BJ (cell line): ENCODE results near the gene CMTR1. TPM values are rescaled to one million over a fixed set of nuclear protein-coding genes. Genes with fewer than 3 reads are reported as not detected.

Experiments used
- CTCF ChIA-PET: fragments of 350-600 bp; formaldehyde crosslinking; extraction: SDS; loops from one replicate; lab custom pipeline; 2021; ENCODE audit warnings: antibody characterized with exemption, inconsistent platforms; lab: Yijun Ruan, JAX
- POLR2A ChIA-PET: fragments of 300-600 bp; sonication (Branson Sonifier 250); formaldehyde crosslinking; extraction: SDS; loops from one replicate; lab custom pipeline; 2021; ENCODE audit warnings: antibody characterized with exemption; lab: Charles Lee
- DNase-seq: peaks from one replicate; pipeline ENCODE4 v3.0.0-alpha.2; 2011; ENCODE audit warnings: low read depth
- H3K27me3 ChIP-seq: 2 replicates; pipeline ENCODE4 v1.6.0; 2011; ENCODE audit warnings: low read length; ENCODE audit not compliant: control insufficient read depth, insufficient read depth
- H3K36me3 ChIP-seq: 2 replicates; pipeline ENCODE4 v1.5.1; 2011; ENCODE audit warnings: low read length; ENCODE audit not compliant: control insufficient read depth, insufficient read depth
- H3K4me3 ChIP-seq: 2 replicates; pipeline ENCODE4 v1.5.1; 2011; ENCODE audit warnings: low read depth, mild to moderate bottlenecking, control low read depth, low read length
- polyA plus RNA-seq: library from polyadenylated mRNA; depleted of rRNA; stranded (reverse); fragments of >200 nt; gene quantifications from 2 replicates; pipeline ENCODE4 v1.2.3, GENCODE V29; 2011
- TF ChIP-seq, protein P1 (sequence below): IDR thresholded peaks from 2 replicates; pipeline ENCODE4 v1.5.1; 2011; ENCODE audit warnings: low read depth, mild to moderate bottlenecking, control low read depth, inconsistent platforms, low read length, moderate library complexity; ENCODE audit not compliant: insufficient read depth

Gene CMTR1
- polyA plus RNA-seq, 1 experiment, result 25.2 TPM

DNA sequence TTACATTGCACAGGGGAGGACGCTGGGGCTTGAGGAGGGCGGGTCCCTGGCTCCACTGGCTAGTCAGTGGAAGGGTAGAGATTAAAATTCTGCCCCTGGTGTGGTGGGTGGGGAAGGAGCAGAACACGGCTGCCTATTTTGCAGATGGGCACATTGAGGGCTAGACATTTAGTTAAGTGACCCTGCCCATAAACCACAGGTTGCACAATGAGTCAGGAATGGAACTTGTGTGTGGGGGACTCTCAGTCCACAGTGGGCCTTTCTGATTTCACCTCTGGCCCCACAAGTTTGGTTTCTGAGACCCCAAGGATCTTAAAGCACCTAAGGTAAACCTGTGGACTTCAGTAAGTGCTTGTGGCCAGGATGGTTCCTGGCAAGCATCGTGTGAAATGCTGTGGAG, 88.7 kb downstream of the CMTR1 start:
- TF ChIP-seq, protein P1, sequence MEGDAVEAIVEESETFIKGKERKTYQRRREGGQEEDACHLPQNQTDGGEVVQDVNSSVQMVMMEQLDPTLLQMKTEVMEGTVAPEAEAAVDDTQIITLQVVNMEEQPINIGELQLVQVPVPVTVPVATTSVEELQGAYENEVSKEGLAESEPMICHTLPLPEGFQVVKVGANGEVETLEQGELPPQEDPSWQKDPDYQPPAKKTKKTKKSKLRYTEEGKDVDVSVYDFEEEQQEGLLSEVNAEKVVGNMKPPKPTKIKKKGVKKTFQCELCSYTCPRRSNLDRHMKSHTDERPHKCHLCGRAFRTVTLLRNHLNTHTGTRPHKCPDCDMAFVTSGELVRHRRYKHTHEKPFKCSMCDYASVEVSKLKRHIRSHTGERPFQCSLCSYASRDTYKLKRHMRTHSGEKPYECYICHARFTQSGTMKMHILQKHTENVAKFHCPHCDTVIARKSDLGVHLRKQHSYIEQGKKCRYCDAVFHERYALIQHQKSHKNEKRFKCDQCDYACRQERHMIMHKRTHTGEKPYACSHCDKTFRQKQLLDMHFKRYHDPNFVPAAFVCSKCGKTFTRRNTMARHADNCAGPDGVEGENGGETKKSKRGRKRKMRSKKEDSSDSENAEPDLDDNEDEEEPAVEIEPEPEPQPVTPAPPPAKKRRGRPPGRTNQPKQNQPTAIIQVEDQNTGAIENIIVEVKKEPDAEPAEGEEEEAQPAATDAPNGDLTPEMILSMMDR, result no peak
- ChIA-PET POLR2A (no interaction called here), CTCF (interaction anchor here (1.2 kb wide), 1 partner anchor 11 kb away, joined by 4 read pairs; no protein-coding TSS in a partner anchor)
- no peak for DNase-seq
- Histone ChIP-seq H3K27me3 (peaks cover 7% of the 10 kb centered on the region), H3K4me3 (no peak overlapping the region), H3K36me3 (no peaks in the 10 kb centered on the region)

DNA sequence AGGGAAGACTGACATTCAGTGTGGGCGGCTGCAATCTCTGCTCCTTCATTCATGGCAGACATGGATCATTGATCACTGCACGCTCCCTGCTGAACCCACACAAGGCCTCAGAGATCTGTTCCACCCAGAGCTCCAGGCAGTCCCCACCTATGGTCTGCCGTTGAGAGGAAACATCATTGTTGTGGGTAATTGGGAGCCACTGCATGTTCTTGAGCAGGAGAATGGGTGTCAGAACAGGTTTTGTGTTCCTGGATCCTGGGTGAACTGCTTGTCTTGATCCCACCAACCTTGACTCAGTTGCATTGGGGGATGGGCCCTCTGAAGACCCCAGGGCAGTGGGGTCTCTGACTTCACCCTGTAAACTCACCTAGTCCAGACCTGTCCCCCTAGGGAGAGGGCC, 89.8 kb downstream of the CMTR1 start:
- no peak for DNase-seq
- CTCF ChIA-PET, result interaction anchor here (0.6 kb wide), 1 partner anchor 884 kb away, joined by 3 read pairs; no protein-coding TSS in a partner anchor

DNA sequence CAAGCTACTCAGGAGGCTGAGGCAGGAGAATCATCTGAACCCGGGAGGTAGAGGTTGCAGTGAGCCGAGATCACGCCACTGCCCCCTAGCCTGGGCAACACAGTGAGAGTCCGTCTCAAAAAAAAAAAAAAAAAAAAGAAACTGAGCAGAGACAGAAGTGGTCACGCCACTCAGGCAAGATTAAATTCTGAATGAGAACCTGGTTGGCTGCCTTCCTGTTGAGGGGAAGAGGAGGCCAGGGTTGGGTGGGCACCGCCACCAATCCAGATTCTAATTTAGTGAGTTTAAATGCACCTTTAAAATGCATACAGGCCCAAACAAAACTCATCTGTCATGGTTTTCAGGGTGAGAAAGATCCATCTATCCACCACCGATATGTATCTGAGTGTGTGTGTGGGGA, 90.4 kb downstream of the CMTR1 start:
- H3K27me3 ChIP-seq, result peaks cover 7% of the 10 kb centered on the region
- DNase-seq, result no peak
- TF ChIP-seq, protein P1, result no peak
- ChIA-PET CTCF (interaction anchor here (0.6 kb wide), 1 partner anchor 884 kb away, joined by 3 read pairs; no protein-coding TSS in a partner anchor), POLR2A (no interaction called here)
- H3K36me3 ChIP-seq, result no peaks in the 10 kb centered on the region
- no peak overlapping the region for H3K4me3 ChIP-seq

More for the DNA sequence above, 89.8 kb downstream of the CMTR1 start:
- TF ChIP-seq, protein P1, result no peak
- Histone ChIP-seq H3K36me3 (no peaks in the 10 kb centered on the region), H3K27me3 (peaks cover 7% of the 10 kb centered on the region), H3K4me3 (no peak overlapping the region)
- POLR2A ChIA-PET, result no interaction called here

DNA sequence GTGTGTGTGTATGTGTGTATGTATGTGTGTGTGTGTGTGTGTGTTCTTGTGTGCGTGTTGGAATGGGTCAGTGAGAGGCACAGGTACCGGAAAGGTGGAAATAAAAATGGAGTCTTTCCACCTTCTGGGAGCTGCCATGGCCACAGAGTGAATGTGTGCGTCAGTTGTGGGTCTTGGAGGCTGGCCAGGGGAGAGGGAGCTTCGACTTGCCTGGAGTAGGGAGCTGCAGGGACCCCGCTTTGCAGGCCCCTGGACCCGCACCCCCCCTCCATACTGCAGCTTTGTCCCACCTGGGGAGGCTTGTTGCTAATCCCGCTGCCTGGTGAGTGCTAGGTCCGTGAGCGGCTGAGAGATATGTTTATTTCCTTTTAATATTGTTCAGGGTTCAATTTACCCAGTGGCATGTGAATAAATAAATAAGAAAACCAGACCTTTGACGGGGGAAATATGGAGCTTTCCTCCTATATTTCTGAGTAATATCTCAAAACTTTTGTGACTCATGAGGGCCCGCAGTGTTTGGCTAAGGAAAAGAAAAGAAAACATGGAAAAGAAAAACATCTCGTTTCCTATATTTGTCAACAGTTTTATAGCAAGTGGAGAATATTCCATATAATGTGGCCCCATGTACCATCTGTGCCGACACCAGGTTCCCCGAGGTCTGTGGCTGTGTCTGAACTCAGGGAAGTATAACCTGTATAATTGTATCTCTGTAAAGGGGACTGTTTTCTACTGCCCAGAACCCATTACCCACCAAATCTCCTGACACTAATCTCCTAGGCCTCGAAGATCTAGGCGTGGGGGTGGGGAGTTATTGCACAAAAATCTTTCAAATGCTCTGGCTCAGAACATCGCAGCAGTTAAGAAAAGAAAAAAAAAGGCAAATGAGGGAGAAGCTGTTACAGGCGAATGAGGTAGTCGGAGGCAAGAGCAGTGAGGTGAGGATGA, 91.3 kb downstream of the CMTR1 start:
- no peak for DNase-seq
- POLR2A ChIA-PET, result no interaction called here

DNA sequence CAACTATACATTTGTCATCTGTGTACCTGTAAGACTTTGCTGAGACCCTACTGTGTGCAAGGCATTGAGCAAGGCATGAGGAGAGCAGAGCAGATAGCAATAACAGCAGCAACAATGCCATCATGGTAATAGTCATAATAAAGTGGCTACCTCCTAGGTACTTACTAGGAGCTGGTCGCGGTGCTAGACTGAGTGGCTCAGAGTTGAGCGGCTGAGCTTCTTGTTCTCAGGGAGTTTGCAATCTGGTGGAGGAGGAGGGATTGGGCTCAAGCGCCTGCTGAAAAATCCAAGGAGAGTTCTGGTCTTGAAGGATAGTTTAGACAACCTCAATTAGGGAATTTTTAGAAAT, 91.9 kb downstream of the CMTR1 start:
- no peak overlapping the region for H3K4me3 ChIP-seq
- peaks cover 10% of the 10 kb centered on the region for H3K27me3 ChIP-seq
- TF ChIP-seq, protein P1, result no peak
- H3K36me3 ChIP-seq, result no peaks in the 10 kb centered on the region
- ChIA-PET POLR2A (no interaction called here), CTCF (interaction anchor here (2.1 kb wide), 1 partner anchor 41 kb away, joined by 4 read pairs; no protein-coding TSS in a partner anchor)
- DNase-seq, result no peak

More for the DNA sequence above, 91.3 kb downstream of the CMTR1 start:
- TF ChIP-seq, protein P1, result no peak
- CTCF ChIA-PET, result interaction anchor here (2.1 kb wide), 1 partner anchor 41 kb away, joined by 4 read pairs; no protein-coding TSS in a partner anchor
- no peaks in the 10 kb centered on the region for H3K36me3 ChIP-seq
- H3K27me3 ChIP-seq, result peaks cover 9% of the 10 kb centered on the region
- no peak overlapping the region for H3K4me3 ChIP-seq
